HepG2 (cell line): Measurements from ENCODE around the gene DSCAML1. TPM values are rescaled to one million over a fixed set of nuclear protein-coding genes. Genes with fewer than 3 reads are reported as not detected.

Source experiments
- ATAC-seq: fragments of 200-7000 bp; cut with Tn5 transposase; 3 replicates; pipeline ENCODE4 v1.9.1; 2020; ENCODE audit warnings: mild to moderate bottlenecking, moderate library complexity
- BruUV-seq: library from RNA; stranded (reverse); fragments of 400-500 nt; replicated peaks from 2 replicates; lab custom pipeline; 2021; lab: Mats Ljungman, UMichigan
- CTCF ChIA-PET: fragments of 300-600 bp; formaldehyde crosslinking; extraction: SDS; loops from one replicate; lab custom pipeline; 2021; ENCODE audit warnings: low total read pairs, inconsistent platforms, low intra/inter-chr PET ratio; lab: Yijun Ruan, JAX
- POLR2A ChIA-PET: fragments of 350-600 bp; sonication (Branson Sonifier 250); formaldehyde crosslinking; loops from one replicate; lab custom pipeline; 2020; ENCODE audit warnings: antibody characterized with exemption, inconsistent platforms; lab: Yijun Ruan, JAX
- DNase-seq: peaks from one replicate; pipeline ENCODE4 v3.0.0-alpha.2; 2015; ENCODE audit warnings: low spot score
- FAIRE-seq: peaks from 3 replicates; lab custom pipeline; 2011; peaks lifted over from hg19 to GRCh38; lab: Jason Lieb, UNC
- H2AFZ ChIP-seq: one replicate; pipeline ENCODE4 v1.6.1; 2011; ENCODE audit warnings: low read length, inconsistent platforms
- H3K27ac ChIP-seq: fragments of 300-600 bp; 3 replicates; pipeline ENCODE4 v1.8.0; 2011; ENCODE audit warnings: mixed run types, mild to moderate bottlenecking, mixed read lengths, low read length, inconsistent platforms; ENCODE audit not compliant: insufficient read depth; ENCODE audit errors: extremely low read length
- H3K27me3 ChIP-seq, 2 experiments: fragments of 200-600 bp in 1 of 2; 2 replicates in 1 of 2; 3 replicates in 1 of 2; pipeline versions ENCODE4 v1.6.0 to v1.8.0; 2011; ENCODE audit warnings: low read length in 2 of 2, mild to moderate bottlenecking in 2 of 2, moderate library complexity in 2 of 2, inconsistent platforms in 1 of 2; ENCODE audit not compliant: insufficient read depth in 2 of 2, control insufficient read depth in 1 of 2
- H3K36me3 ChIP-seq, 2 experiments: fragments of 200-600 bp in 1 of 2; replicated peaks in 1 of 2; 2 replicates in 1 of 2; 3 replicates in 1 of 2; pipeline versions ENCODE4 v1.5.1 to v1.8.0; 2011; ENCODE audit warnings: low read length in 2 of 2, inconsistent platforms in 1 of 2; ENCODE audit not compliant: insufficient read depth in 2 of 2, control insufficient read depth in 1 of 2
- H3K4me1 ChIP-seq: 2 replicates; pipeline ENCODE4 v1.5.1; 2012; ENCODE audit warnings: low read length, inconsistent platforms; ENCODE audit not compliant: insufficient read depth
- H3K4me2 ChIP-seq: 2 replicates; pipeline ENCODE4 v1.6.0; 2011; ENCODE audit warnings: low read depth, low read length, inconsistent platforms
- H3K4me3 ChIP-seq, 3 experiments: fragments of 200-600 bp in 1 of 3; sonication (generic), shearing (Covaris generic) in 1 of 3; replicated peaks in 1 of 3; 2 replicates each; pipeline ENCODE4 v1.5.1; 2011 to 2016; ENCODE audit warnings: low read length in 3 of 3, inconsistent platforms in 2 of 3, low read depth in 2 of 3, mild to moderate bottlenecking in 2 of 3, control low read depth in 1 of 3, mixed read lengths in 1 of 3; ENCODE audit not compliant: insufficient read depth in 1 of 3
- H3K79me2 ChIP-seq: one replicate; pipeline ENCODE4 v1.6.1; 2011; ENCODE audit warnings: low read length, inconsistent platforms; ENCODE audit not compliant: insufficient read depth
- H3K9ac ChIP-seq: 2 replicates; pipeline ENCODE4 v1.6.0; 2011; ENCODE audit warnings: mild to moderate bottlenecking, low read depth, low read length, inconsistent platforms; ENCODE audit not compliant: insufficient read depth
- H3K9me3 ChIP-seq: 2 replicates; pipeline ENCODE4 v1.5.1; 2012; ENCODE audit warnings: mild to moderate bottlenecking, low read length
- H4K20me1 ChIP-seq: 2 replicates; pipeline ENCODE4 v1.6.0; 2011; ENCODE audit warnings: inconsistent platforms, mild to moderate bottlenecking, low read length, moderate library complexity; ENCODE audit not compliant: insufficient read depth
- FOSL1 ChIP-seq: sonication (generic); formaldehyde crosslinking; IDR thresholded peaks from 2 replicates; pipeline ENCODE4 v1.9.0; 2021; ENCODE audit warnings: missing genetic modification reagents, borderline replicate concordance
- GATA4 ChIP-seq: sonication (generic); IDR thresholded peaks from 2 replicates; pipeline ENCODE4 v1.6.1; 2016; ENCODE audit warnings: antibody characterized with exemption, low read depth, borderline replicate concordance
- MAFF ChIP-seq: IDR thresholded peaks from 2 replicates; pipeline ENCODE4 v1.6.1; 2011; ENCODE audit warnings: low read depth, low read length, improper control_type of control experiment
- MAFK ChIP-seq, 2 experiments: IDR thresholded peaks in 1 of 2; conservative IDR thresholded peaks in 1 of 2; 2 replicates each; pipeline ENCODE4 v1.6.1; 2011; ENCODE audit warnings: improper control_type of control experiment in 2 of 2, low read length in 2 of 2
- ZFP62 ChIP-seq: sonication (generic); formaldehyde crosslinking; IDR thresholded peaks from 2 replicates; pipeline ENCODE4 v1.4.0; 2020; ENCODE audit warnings: missing genetic modification reagents
- ZNF12 ChIP-seq: sonication (generic); formaldehyde crosslinking; IDR thresholded peaks from 2 replicates; pipeline ENCODE4 v1.5.0; 2020; ENCODE audit warnings: missing genetic modification reagents
- ZNF562 ChIP-seq: sonication (generic); formaldehyde crosslinking; IDR thresholded peaks from 2 replicates; pipeline ENCODE4 v1.8.0; 2022; ENCODE audit warnings: missing genetic modification reagents, borderline replicate concordance
- WGBS: methylation state at CpG from one replicate; pipeline ENCODE4 v1.1.6; 2017; ENCODE audit warnings: low lambda C conversion rate; 5-methylcytosine and 5-hydroxymethylcytosine counted together
- in situ Hi-C: cut with HindIII; loops from 2 replicates; pipeline ENCODE4 v1.10.0; 2017; ENCODE audit warnings: low pct_unique_long_range_greater_than_20kb; ENCODE audit not compliant: extremely low pct_ligation_motif_present
- intact Hi-C: fragments of 100-400 bp; cut with micrococcal nuclease; formaldehyde crosslinking; loops from one replicate; pipeline ENCODE4 v1.10.0; 2022; ENCODE audit not compliant: unreplicated experiment
- polyA plus RNA-seq, 8 experiments: library from polyadenylated mRNA; depleted of rRNA in 3 of 8; stranded (reverse) in 7 of 8; unstranded in 1 of 8; fragments of >200 nt; fragmentation: Illumina TruSeq in 4 of 8; extraction: Trizol in 4 of 8; gene quantifications; 2 replicates each; pipeline versions ENCODE4 v1.2.1 to v1.2.3, GENCODE V29; 2011 to 2016; ENCODE audit warnings: low read depth in 4 of 8, missing spikeins in 1 of 8, mixed read lengths in 1 of 8; ENCODE audit not compliant: insufficient read depth in 1 of 8
- total RNA-seq, 5 experiments: library from RNA; depleted of rRNA; stranded (reverse); fragments of >200 nt; fragmentation: Illumina TruSeq; extraction: Trizol; gene quantifications; 2 replicates each; pipeline ENCODE4 v1.2.3, GENCODE V29; 2016; ENCODE audit warnings: low read depth in 1 of 5
- TF ChIP-seq, protein P1 (sequence below): sonication (generic); formaldehyde crosslinking; IDR thresholded peaks from 2 replicates; pipeline ENCODE4 v1.5.0; 2020; ENCODE audit warnings: mild to moderate bottlenecking, missing genetic modification reagents
- TF ChIP-seq, protein P2 (sequence below): sonication (generic); formaldehyde crosslinking; IDR thresholded peaks from 2 replicates; pipeline ENCODE4 v1.4.0; 2020; ENCODE audit warnings: missing genetic modification reagents

DSCAML1 gene
- total and polyA plus RNA-seq, 2 of the 13 experiments (the other 11 are each of a cell fraction or from before 2014, with no cell fraction given), result 0.29 to 0.40 TPM

DNA sequence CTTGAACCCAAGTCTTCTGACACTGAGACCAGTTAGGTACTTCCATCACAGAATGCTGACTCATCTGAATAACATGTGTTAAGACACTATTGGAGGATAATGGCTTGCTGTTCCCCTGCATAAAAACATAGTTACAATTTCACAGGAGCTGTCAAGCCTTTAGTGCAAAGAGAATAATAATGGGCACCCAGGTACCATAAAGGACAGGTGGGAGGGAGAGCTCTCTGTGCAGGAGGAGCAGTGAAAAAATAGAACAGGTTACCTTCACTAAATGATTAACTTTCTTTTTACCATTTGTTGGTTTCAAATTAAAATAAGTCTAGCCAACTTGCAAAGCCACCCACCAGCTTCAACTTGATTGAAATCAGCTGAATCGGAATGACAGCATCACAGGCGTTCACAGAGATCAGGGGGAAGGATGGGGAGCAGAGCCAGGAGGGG is 173.2 kb downstream of the DSCAML1 start:
- Histone ChIP-seq H3K27ac (no peak overlapping the region), H3K4me2 (no peak overlapping the region), H3K79me2 (no peaks in the 10 kb centered on the region), H3K9me3 (peaks cover 14% of the 10 kb centered on the region), H3K4me1 (no peaks in the 10 kb centered on the region), H3K27me3 (peaks cover 3 to 7% of the 10 kb centered on the region in 2 experiments; a peak in 2 of 5 replicates), H4K20me1 (no peaks in the 10 kb centered on the region), H2AFZ (no peak overlapping the region), H3K4me3 (no peak overlapping the region), H3K9ac (no peak overlapping the region), H3K36me3 (no peaks in the 10 kb centered on the region)
- DNase-seq, result no peak
- TF ChIP-seq ZNF562 (CRISPR knock-in tag) (no peak), GATA4 (no peak), MAFK (conservative IDR thresholded peaks at IDR 0.05 in 1 of 2, IDR thresholded peaks at IDR 0.05 in 1 of 2; ENCODE audit: low read length in 2 of 2) (peak; percentile 89 to 96), ZFP62 (no peak), FOSL1 (no peak), MAFF (peak; percentile 92), ZNF12 (CRISPR knock-in tag) (no peak)
- TF ChIP-seq, protein P1, sequence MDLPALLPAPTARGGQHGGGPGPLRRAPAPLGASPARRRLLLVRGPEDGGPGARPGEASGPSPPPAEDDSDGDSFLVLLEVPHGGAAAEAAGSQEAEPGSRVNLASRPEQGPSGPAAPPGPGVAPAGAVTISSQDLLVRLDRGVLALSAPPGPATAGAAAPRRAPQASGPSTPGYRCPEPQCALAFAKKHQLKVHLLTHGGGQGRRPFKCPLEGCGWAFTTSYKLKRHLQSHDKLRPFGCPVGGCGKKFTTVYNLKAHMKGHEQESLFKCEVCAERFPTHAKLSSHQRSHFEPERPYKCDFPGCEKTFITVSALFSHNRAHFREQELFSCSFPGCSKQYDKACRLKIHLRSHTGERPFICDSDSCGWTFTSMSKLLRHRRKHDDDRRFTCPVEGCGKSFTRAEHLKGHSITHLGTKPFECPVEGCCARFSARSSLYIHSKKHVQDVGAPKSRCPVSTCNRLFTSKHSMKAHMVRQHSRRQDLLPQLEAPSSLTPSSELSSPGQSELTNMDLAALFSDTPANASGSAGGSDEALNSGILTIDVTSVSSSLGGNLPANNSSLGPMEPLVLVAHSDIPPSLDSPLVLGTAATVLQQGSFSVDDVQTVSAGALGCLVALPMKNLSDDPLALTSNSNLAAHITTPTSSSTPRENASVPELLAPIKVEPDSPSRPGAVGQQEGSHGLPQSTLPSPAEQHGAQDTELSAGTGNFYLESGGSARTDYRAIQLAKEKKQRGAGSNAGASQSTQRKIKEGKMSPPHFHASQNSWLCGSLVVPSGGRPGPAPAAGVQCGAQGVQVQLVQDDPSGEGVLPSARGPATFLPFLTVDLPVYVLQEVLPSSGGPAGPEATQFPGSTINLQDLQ, result no peak
- TF ChIP-seq, protein P2, sequence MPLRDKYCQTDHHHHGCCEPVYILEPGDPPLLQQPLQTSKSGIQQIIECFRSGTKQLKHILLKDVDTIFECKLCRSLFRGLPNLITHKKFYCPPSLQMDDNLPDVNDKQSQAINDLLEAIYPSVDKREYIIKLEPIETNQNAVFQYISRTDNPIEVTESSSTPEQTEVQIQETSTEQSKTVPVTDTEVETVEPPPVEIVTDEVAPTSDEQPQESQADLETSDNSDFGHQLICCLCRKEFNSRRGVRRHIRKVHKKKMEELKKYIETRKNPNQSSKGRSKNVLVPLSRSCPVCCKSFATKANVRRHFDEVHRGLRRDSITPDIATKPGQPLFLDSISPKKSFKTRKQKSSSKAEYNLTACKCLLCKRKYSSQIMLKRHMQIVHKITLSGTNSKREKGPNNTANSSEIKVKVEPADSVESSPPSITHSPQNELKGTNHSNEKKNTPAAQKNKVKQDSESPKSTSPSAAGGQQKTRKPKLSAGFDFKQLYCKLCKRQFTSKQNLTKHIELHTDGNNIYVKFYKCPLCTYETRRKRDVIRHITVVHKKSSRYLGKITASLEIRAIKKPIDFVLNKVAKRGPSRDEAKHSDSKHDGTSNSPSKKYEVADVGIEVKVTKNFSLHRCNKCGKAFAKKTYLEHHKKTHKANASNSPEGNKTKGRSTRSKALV (CRISPR knock-in tag), result no peak
- FAIRE-seq, result no peak
- ChIA-PET POLR2A (no interaction called here), CTCF (no interaction called here)
- in situ Hi-C loops (no loop called here), intact Hi-C loops (no loop called here)
- no TSS peak for BruUV-seq
- 8% methylated on average over 2 of the region's 2 CpGs for WGBS
- ATAC-seq, result no peak
